ENCODE measurements around the gene ART3. TPM values are rescaled to one million over a fixed set of nuclear protein-coding genes. Genes with fewer than 3 reads are reported as not detected.
"Not testable (repeated sequence)": the region's sequence is repeated elsewhere in the genome, so short reads cannot be mapped to it uniquely, and the experiment has no call there.

Gene ART3
- total and polyA plus RNA-seq, 5 donors from 2014 or later = not detected

DNA sequence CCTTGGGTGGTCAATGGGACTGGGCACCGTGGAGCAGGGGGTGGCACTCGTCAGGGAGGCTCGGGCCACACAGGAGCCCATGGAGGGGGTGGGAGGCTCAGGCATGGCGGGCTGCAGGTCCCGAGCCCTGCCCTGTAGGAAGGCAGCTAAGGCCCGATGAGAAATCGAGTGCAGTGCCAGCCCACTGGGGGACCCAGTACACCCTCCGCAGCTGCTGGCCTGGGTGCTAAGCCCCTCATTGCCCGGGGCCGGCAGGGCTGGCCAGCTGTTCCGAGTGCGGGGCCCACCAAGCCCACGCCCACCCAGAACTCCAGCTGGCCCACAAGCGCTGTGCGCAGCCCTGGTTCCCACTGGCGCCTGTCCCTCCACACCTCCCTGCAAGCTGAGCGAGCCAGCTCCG lies 31.2 kb upstream of the ART3 start:
- H3K4me3 ChIP-seq (ENCODE audit: low read depth, low read length); H3K27me3 ChIP-seq (ENCODE audit: control insufficient read depth, insufficient read depth, low read length); H3K4me1 Mint-ChIP-seq; ATAC-seq (ENCODE audit: low read depth in 2 of 2); H3K36me3 ChIP-seq (ENCODE audit: control insufficient read depth, insufficient read depth, low read length); H3K9me3 ChIP-seq (ENCODE audit: control insufficient read depth in 2 of 2, low read length in 2 of 2); H3K27ac ChIP-seq (ENCODE audit: insufficient read depth, low read length, poor library complexity, severe bottlenecking); H3K9me3 Mint-ChIP-seq; DNase-seq; H3K4me1 ChIP-seq (ENCODE audit: control insufficient read depth, insufficient read depth, low read length, poor library complexity, severe bottlenecking); H3K4me3 Mint-ChIP-seq; H3K36me3 Mint-ChIP-seq; H3K27ac Mint-ChIP-seq: not testable (repeated sequence)
- peaks cover 17% of the 10 kb centered on the region for H3K27me3 Mint-ChIP-seq

DNA sequence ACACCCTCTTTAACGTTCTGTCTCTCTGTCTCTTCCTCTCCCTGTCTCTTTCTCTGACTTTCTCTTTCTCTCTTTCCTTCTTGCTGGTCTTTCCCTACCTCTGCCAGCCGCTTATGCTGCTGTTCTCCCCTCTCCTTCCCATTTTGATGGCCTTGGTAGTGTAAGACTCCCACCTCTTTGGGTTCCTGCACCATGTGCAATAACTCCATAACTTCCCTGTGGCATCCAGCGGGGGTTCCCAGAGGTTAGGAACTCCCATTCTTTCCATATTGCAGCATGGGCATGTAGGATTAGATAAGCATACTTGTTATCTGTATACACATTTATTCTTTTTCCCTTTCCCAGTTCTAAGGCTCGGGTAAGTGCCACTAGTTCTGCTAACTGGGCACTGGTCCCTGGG lies 29.8 kb upstream of the ART3 start:
- not testable (repeated sequence) for ATAC-seq (ENCODE audit: low read depth in 2 of 2); H3K27ac ChIP-seq (ENCODE audit: insufficient read depth, low read length, poor library complexity, severe bottlenecking); H3K9me3 ChIP-seq (ENCODE audit: control insufficient read depth in 2 of 2, low read length in 2 of 2); H3K36me3 ChIP-seq (ENCODE audit: control insufficient read depth, insufficient read depth, low read length); H3K27ac Mint-ChIP-seq; H3K4me1 Mint-ChIP-seq; H3K36me3 Mint-ChIP-seq; H3K4me3 ChIP-seq (ENCODE audit: low read depth, low read length); DNase-seq; H3K4me3 Mint-ChIP-seq; H3K4me1 ChIP-seq (ENCODE audit: control insufficient read depth, insufficient read depth, low read length, poor library complexity, severe bottlenecking); H3K27me3 ChIP-seq (ENCODE audit: control insufficient read depth, insufficient read depth, low read length); H3K9me3 Mint-ChIP-seq
- peaks cover 17% of the 10 kb centered on the region for H3K27me3 Mint-ChIP-seq

DNA sequence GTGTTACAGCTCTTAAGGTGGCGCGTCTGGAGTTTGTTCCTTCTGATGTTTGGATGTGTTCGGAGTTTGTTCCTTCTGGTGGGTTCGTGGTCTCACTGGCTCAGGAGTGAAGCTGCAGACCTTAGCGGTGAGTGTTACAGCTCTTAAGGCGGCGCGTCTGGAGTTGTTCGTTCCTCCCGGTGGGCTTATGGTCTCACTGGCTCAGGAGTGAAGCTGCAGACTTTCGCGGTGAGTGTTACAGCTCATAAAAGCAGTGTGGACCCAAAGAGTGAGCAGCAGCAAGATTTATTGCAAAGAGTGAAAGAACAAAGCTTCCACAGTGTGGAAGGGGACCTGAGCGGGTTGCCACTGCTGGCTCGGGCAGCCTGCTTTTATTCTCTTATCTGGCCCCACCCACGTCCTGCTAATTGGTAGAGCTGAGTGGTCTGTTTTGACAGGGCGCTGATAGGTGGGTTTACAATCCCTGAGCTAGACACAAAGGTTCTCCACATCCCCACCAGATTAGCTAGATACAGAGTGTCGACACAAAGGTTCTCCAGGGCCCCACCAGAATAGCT lies 24.6 kb upstream of the ART3 start:
- ATAC-seq (ENCODE audit: low read depth in 2 of 2) = not testable (repeated sequence)

DNA sequence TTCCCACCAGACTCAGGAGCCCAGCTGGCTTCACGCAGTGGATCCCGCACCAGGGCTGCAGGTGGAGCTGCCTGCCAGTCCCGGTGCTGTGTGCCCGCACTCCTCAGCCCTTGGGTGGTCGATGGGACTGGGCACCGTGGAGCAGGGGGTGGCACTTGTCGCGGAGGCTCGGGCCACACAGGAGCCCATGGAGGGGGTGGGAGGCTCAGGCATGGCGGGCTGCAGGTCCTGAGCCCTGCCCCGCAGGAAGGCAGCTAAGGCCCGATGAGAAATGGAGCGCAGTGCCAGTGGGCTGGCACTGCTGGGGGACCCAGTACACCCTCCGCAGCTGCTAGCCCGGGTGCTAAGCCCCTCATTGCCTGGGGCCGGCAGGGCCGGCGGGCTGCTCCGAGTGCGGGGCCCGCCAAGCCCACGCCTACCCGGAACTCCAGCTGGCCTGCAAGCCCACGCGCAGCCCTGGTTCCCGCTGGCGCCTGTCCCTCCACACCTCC lies 23.9 kb upstream of the ART3 start:
- H3K27ac ChIP-seq (ENCODE audit: insufficient read depth, low read length, poor library complexity, severe bottlenecking); H3K27ac Mint-ChIP-seq; H3K36me3 Mint-ChIP-seq; H3K27me3 Mint-ChIP-seq; H3K9me3 ChIP-seq (ENCODE audit: control insufficient read depth in 2 of 2, low read length in 2 of 2); ATAC-seq (ENCODE audit: low read depth in 2 of 2); H3K27me3 ChIP-seq (ENCODE audit: control insufficient read depth, insufficient read depth, low read length); H3K36me3 ChIP-seq (ENCODE audit: control insufficient read depth, insufficient read depth, low read length); H3K9me3 Mint-ChIP-seq; H3K4me1 ChIP-seq (ENCODE audit: control insufficient read depth, insufficient read depth, low read length, poor library complexity, severe bottlenecking); DNase-seq; H3K4me3 Mint-ChIP-seq; H3K4me1 Mint-ChIP-seq; H3K4me3 ChIP-seq (ENCODE audit: low read depth, low read length): not testable (repeated sequence)

More for the DNA sequence above, 24.6 kb upstream of the ART3 start:
- H3K9me3 Mint-ChIP-seq; H3K27me3 Mint-ChIP-seq; H3K4me1 Mint-ChIP-seq; H3K36me3 ChIP-seq (ENCODE audit: control insufficient read depth, insufficient read depth, low read length); H3K36me3 Mint-ChIP-seq; H3K4me3 Mint-ChIP-seq; H3K27ac ChIP-seq (ENCODE audit: insufficient read depth, low read length, poor library complexity, severe bottlenecking); DNase-seq; H3K4me3 ChIP-seq (ENCODE audit: low read depth, low read length); H3K9me3 ChIP-seq (ENCODE audit: control insufficient read depth in 2 of 2, low read length in 2 of 2); H3K27me3 ChIP-seq (ENCODE audit: control insufficient read depth, insufficient read depth, low read length); H3K4me1 ChIP-seq (ENCODE audit: control insufficient read depth, insufficient read depth, low read length, poor library complexity, severe bottlenecking): not testable (repeated sequence)
- peak overlapping the region in 1 of 3 donors; percentile 38 for H3K27ac Mint-ChIP-seq

DNA sequence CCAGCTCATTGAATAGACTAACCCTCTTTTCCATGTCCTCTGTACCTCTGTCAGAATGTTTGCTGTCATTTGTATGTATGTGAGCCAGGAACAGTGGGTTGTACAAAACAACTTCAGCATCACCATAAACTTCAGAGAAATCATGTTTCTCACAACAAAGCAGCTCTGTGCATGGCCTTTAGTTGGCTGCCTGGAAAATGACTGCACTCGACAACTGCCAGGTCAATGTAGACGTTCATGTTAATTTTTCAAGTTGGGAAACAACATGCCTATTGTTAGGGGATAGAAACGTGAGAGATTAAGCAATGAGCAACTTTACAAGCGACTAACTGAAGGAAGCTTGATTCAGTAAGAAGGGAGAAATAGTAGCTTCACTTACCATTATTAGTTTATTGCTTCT lies 20.8 kb upstream of the ART3 start:
- DNase-seq = no peak
- no peaks in the 10 kb centered on the region for H3K9me3 Mint-ChIP-seq
- ATAC-seq (ENCODE audit: low read depth in 2 of 2) = no peak
- H3K4me3 Mint-ChIP-seq = no peak overlapping the region
- Histone ChIP-seq H3K27me3 (ENCODE audit: control insufficient read depth, insufficient read depth, low read length) (no peaks in the 10 kb centered on the region), H3K4me1 (ENCODE audit: control insufficient read depth, insufficient read depth, low read length, poor library complexity, severe bottlenecking) (no peaks in the 10 kb centered on the region), H3K36me3 (ENCODE audit: control insufficient read depth, insufficient read depth, low read length) (no peaks in the 10 kb centered on the region), H3K27ac (ENCODE audit: insufficient read depth, low read length, poor library complexity, severe bottlenecking) (no peak overlapping the region), H3K4me3 (ENCODE audit: low read depth, low read length) (no peak overlapping the region), H3K9me3 (ENCODE audit: control insufficient read depth in 2 of 2, low read length in 2 of 2) (no peaks in the 10 kb centered on the region)
- H3K27ac Mint-ChIP-seq = no peak overlapping the region
- peaks cover 0 to 1% (median 0%) of the 10 kb centered on the region in 4 donors for H3K4me1 Mint-ChIP-seq
- H3K36me3 Mint-ChIP-seq = no peaks in the 10 kb centered on the region
- peaks cover 8% of the 10 kb centered on the region for H3K27me3 Mint-ChIP-seq

DNA sequence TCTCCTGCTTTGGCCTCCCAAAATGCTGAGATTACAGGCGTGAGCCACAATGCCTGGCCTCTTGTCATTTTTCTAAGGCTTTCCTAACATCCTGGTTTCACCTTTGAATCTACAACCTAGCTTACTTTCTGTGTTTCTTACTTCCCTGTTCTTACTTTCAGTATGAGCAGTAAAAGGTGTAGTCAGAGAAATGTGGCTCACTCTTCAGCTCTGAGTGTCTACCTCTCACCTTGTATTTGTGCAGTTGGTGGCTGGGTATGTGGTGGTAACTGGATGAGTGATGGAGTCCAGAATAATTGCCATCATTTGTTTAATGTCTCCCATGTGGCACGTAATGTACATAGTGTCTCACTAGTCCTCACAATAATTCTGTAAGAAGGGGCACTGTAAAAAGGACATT lies 19.5 kb upstream of the ART3 start:
- Histone ChIP-seq H3K4me1 (ENCODE audit: control insufficient read depth, insufficient read depth, low read length, poor library complexity, severe bottlenecking) (no peaks in the 10 kb centered on the region), H3K36me3 (ENCODE audit: control insufficient read depth, insufficient read depth, low read length) (no peaks in the 10 kb centered on the region), H3K9me3 (ENCODE audit: control insufficient read depth in 2 of 2, low read length in 2 of 2) (no peaks in the 10 kb centered on the region), H3K4me3 (ENCODE audit: low read depth, low read length) (no peak overlapping the region), H3K27ac (ENCODE audit: insufficient read depth, low read length, poor library complexity, severe bottlenecking) (no peak overlapping the region), H3K27me3 (ENCODE audit: control insufficient read depth, insufficient read depth, low read length) (no peaks in the 10 kb centered on the region)
- H3K36me3 Mint-ChIP-seq = no peaks in the 10 kb centered on the region
- peaks cover 8% of the 10 kb centered on the region for H3K27me3 Mint-ChIP-seq
- no peak overlapping the region for H3K27ac Mint-ChIP-seq
- H3K4me1 Mint-ChIP-seq = peaks cover 0 to 5% (median 0%) of the 10 kb centered on the region in 4 donors
- peak in 1 of 2 donors; percentile 53 for ATAC-seq (ENCODE audit: low read depth in 2 of 2)
- H3K9me3 Mint-ChIP-seq = no peaks in the 10 kb centered on the region
- DNase-seq = peak in 1 of 3 donors; percentile 26
- H3K4me3 Mint-ChIP-seq = no peak overlapping the region

DNA sequence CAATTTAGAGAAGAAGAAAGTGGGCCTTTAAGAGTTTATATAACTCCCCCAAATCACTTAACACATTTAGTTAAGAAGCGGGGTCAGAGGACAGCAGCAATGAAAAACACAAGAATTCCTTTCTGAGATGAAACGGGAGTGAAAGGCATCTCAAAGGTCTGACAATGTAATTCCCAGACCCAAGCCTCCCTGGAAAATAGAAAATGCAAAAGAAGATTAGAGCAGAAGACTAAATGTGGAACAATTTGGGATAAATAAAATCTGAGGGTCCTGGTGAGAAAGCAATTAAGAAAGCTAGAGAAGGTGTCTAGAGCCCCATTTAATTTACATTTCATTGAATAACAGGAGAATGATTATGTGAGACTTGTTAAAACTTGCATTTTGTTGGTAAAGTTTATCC lies 19.1 kb upstream of the ART3 start:
- ATAC-seq (ENCODE audit: low read depth in 2 of 2) (no peak), DNase-seq (no peak)
- H3K27ac Mint-ChIP-seq = no peak overlapping the region
- no peaks in the 10 kb centered on the region for H3K36me3 Mint-ChIP-seq
- peaks cover 8% of the 10 kb centered on the region for H3K27me3 Mint-ChIP-seq
- H3K4me1 Mint-ChIP-seq = peaks cover 0 to 5% (median 0%) of the 10 kb centered on the region in 4 donors
- no peak overlapping the region for H3K4me3 Mint-ChIP-seq
- no peaks in the 10 kb centered on the region for H3K36me3 ChIP-seq (ENCODE audit: control insufficient read depth, insufficient read depth, low read length)
- no peaks in the 10 kb centered on the region for H3K4me1 ChIP-seq (ENCODE audit: control insufficient read depth, insufficient read depth, low read length, poor library complexity, severe bottlenecking)
- no peaks in the 10 kb centered on the region for H3K9me3 ChIP-seq (ENCODE audit: control insufficient read depth in 2 of 2, low read length in 2 of 2)
- H3K9me3 Mint-ChIP-seq = no peaks in the 10 kb centered on the region
- H3K4me3 ChIP-seq (ENCODE audit: low read depth, low read length) = no peak overlapping the region
- no peaks in the 10 kb centered on the region for H3K27me3 ChIP-seq (ENCODE audit: control insufficient read depth, insufficient read depth, low read length)
- H3K27ac ChIP-seq (ENCODE audit: insufficient read depth, low read length, poor library complexity, severe bottlenecking) = no peak overlapping the region

DNA sequence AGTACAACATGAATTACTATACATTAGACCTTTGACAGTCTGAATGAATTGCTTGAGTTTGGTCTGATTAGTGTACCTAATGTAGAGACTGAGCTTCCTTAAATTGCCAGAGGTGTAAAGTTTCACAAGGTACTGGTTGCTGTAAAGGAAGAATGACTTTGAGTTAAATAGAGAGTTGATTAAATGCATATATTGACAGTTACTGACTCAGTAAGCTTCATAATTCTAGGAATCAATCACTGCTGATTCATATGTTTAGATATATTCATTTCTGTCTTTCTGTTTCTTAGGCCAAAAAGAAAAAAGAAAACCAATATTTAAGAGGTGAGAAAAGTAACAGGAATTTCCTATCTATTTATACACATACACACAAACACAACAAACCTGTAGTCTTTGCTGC lies 16.2 kb upstream of the ART3 start:
- Histone ChIP-seq H3K27me3 (ENCODE audit: control insufficient read depth, insufficient read depth, low read length) (no peaks in the 10 kb centered on the region), H3K9me3 (ENCODE audit: control insufficient read depth in 2 of 2, low read length in 2 of 2) (no peaks in the 10 kb centered on the region), H3K27ac (ENCODE audit: insufficient read depth, low read length, poor library complexity, severe bottlenecking) (no peak overlapping the region), H3K36me3 (ENCODE audit: control insufficient read depth, insufficient read depth, low read length) (no peaks in the 10 kb centered on the region), H3K4me1 (ENCODE audit: control insufficient read depth, insufficient read depth, low read length, poor library complexity, severe bottlenecking) (no peaks in the 10 kb centered on the region), H3K4me3 (ENCODE audit: low read depth, low read length) (no peak overlapping the region)
- Mint-ChIP-seq H3K27ac (no peak overlapping the region), H3K4me3 (no peak overlapping the region), H3K27me3 (peaks cover 8% of the 10 kb centered on the region), H3K4me1 (peaks cover 0 to 5% (median 0%) of the 10 kb centered on the region in 4 donors), H3K36me3 (no peaks in the 10 kb centered on the region), H3K9me3 (no peaks in the 10 kb centered on the region)
- DNase-seq (peak in 1 of 3 donors; percentile 12), ATAC-seq (ENCODE audit: low read depth in 2 of 2) (no peak)
